Keratinocyte (primary cell): ENCODE results near the gene PIEZO1. TPM values are rescaled to one million over a fixed set of nuclear protein-coding genes. Genes with fewer than 3 reads are reported as not detected.

Experiments used
- DNase-seq: peaks from one replicate; pipeline ENCODE4 v3.0.0-alpha.2; 2011; ENCODE audit warnings: low read depth, missing footprints, low spot score
- FAIRE-seq: peaks from 2 replicates; lab custom pipeline; 2011; peaks lifted over from hg19 to GRCh38; lab: Jason Lieb, UNC
- H2AFZ ChIP-seq: 2 replicates; pipeline ENCODE4 v1.6.0; 2012; ENCODE audit warnings: low read length, control low read depth, inconsistent platforms; ENCODE audit not compliant: control insufficient read depth
- H3K27ac ChIP-seq: 2 replicates; pipeline ENCODE4 v1.5.1; 2011; ENCODE audit warnings: low read length; ENCODE audit not compliant: control insufficient read depth, insufficient read depth
- H3K27me3 ChIP-seq: 3 replicates; pipeline ENCODE4 v1.6.0; 2011; ENCODE audit warnings: low read length; ENCODE audit not compliant: control insufficient read depth, insufficient read depth; ENCODE audit errors: extremely low read depth
- H3K36me3 ChIP-seq, 2 experiments: 2 replicates in 1 of 2; 3 replicates in 1 of 2; pipeline ENCODE4 v1.5.1; 2011; ENCODE audit warnings: low read length in 2 of 2, mild to moderate bottlenecking in 1 of 2; ENCODE audit not compliant: control insufficient read depth in 2 of 2, insufficient read depth in 2 of 2; ENCODE audit errors: extremely low read depth in 1 of 2
- H3K4me1 ChIP-seq: 3 replicates; pipeline ENCODE4 v1.5.1; 2011; ENCODE audit warnings: low read length; ENCODE audit not compliant: control insufficient read depth, insufficient read depth; ENCODE audit errors: extremely low read depth
- H3K4me2 ChIP-seq: 3 replicates; pipeline ENCODE4 v1.6.0; 2011; ENCODE audit warnings: low read depth, low read length; ENCODE audit not compliant: control insufficient read depth, insufficient read depth; ENCODE audit errors: extremely low read depth
- H3K4me3 ChIP-seq, 3 experiments: fragments of 200-600 bp in 1 of 3; sonication (generic) in 1 of 3; 2 replicates in 2 of 3; 3 replicates in 1 of 3; pipeline ENCODE4 v1.5.1; 2011 to 2016; ENCODE audit warnings: low read length in 3 of 3, mild to moderate bottlenecking in 3 of 3, control low read depth in 2 of 3, inconsistent platforms in 1 of 3, low read depth in 1 of 3, mixed read lengths in 1 of 3, mixed run types in 1 of 3, moderate library complexity in 1 of 3; ENCODE audit not compliant: control insufficient read depth in 2 of 3, insufficient read depth in 2 of 3; ENCODE audit errors: extremely low read depth in 1 of 3
- H3K79me2 ChIP-seq: 2 replicates; pipeline ENCODE4 v1.6.0; 2012; ENCODE audit warnings: low read length; ENCODE audit not compliant: control insufficient read depth, insufficient read depth
- H3K9ac ChIP-seq: 3 replicates; pipeline ENCODE4 v1.6.0; 2011; ENCODE audit warnings: low read length; ENCODE audit not compliant: control insufficient read depth, insufficient read depth; ENCODE audit errors: extremely low read depth
- H3K9me1 ChIP-seq: 3 replicates; pipeline ENCODE4 v1.6.0; 2011; ENCODE audit warnings: low read length; ENCODE audit not compliant: control insufficient read depth, insufficient read depth; ENCODE audit errors: extremely low read depth
- H3K9me3 ChIP-seq: 2 replicates; pipeline ENCODE4 v1.5.1; 2012; ENCODE audit warnings: low read depth, low read length; ENCODE audit not compliant: control insufficient read depth
- H4K20me1 ChIP-seq: 3 replicates; pipeline ENCODE4 v1.6.0; 2011; ENCODE audit warnings: low read length; ENCODE audit not compliant: control insufficient read depth, insufficient read depth; ENCODE audit errors: extremely low read depth
- CTCF ChIP-seq, 3 experiments: IDR thresholded peaks in 1 of 3; conservative IDR thresholded peaks in 1 of 3; optimal IDR thresholded peaks in 1 of 3; 2 replicates in 2 of 3; 3 replicates in 1 of 3; pipeline versions ENCODE3 to v1.5.1; 2011; ENCODE audit warnings: low read length in 3 of 3, mild to moderate bottlenecking in 3 of 3, moderate library complexity in 2 of 3, control low read depth in 1 of 3, inconsistent platforms in 1 of 3; ENCODE audit not compliant: insufficient read depth in 2 of 3; ENCODE audit errors: extremely low read depth in 1 of 3
- EZH2 ChIP-seq: IDR thresholded peaks from one replicate; pipeline ENCODE4 v1.6.1; 2012; ENCODE audit warnings: inconsistent platforms, mild to moderate bottlenecking, low read length, moderate library complexity
- dilution Hi-C: fragments of 300-500 bp; cut with MboI; formaldehyde crosslinking; loops from one replicate; pipeline ENCODE4 v1.7.0; 2020; ENCODE audit warnings: low sequenced_read_pairs; ENCODE audit not compliant: extremely low pct_ligation_motif_present
- polyA plus RNA-seq, 5 experiments: library from polyadenylated mRNA; depleted of rRNA in 3 of 5; stranded (reverse) in 3 of 5; stranded (forward) in 1 of 5; unstranded in 1 of 5; fragments of >200 nt; gene quantifications; 1 replicate in 1 of 5; 2 replicates in 3 of 5; 3 replicates in 1 of 5; pipeline versions ENCODE4 v1.2.1 to v1.2.3, GENCODE V29; 2011 to 2012; ENCODE audit warnings: missing spikeins in 2 of 5, low read depth in 1 of 5, low replicate concordance in 1 of 5

Gene PIEZO1
- polyA plus RNA-seq, 1 donor (not counting 4 experiments of a cell fraction or from before 2014, with no cell fraction given) = 62.8 TPM

- TF ChIP-seq CTCF (optimal IDR thresholded peaks at IDR 0.05 in 1 of 3, IDR thresholded peaks at IDR 0.05 in 1 of 3, conservative IDR thresholded peaks at IDR 0.05 in 1 of 3; ENCODE audit: extremely low read depth in 1 of 3, insufficient read depth in 2 of 3, low read length in 3 of 3) (no peak), EZH2 (no peak)
- H3K4me1 ChIP-seq = no peaks in the 10 kb centered on the region
- H3K4me3 ChIP-seq = no peak overlapping the region
- dilution Hi-C loops = no loop called here
- DNase-seq (no peak), FAIRE-seq (no peak)
- H3K79me2 ChIP-seq = no peaks in the 10 kb centered on the region
- H3K9ac ChIP-seq = no peak overlapping the region
- no peaks in the 10 kb centered on the region for H3K36me3 ChIP-seq
- H3K27ac ChIP-seq = no peak overlapping the region
- no peak overlapping the region for H2AFZ ChIP-seq
- no peaks in the 10 kb centered on the region for H3K9me3 ChIP-seq
- H3K27me3 ChIP-seq = peaks cover 25% of the 10 kb centered on the region
- no peaks in the 10 kb centered on the region for H4K20me1 ChIP-seq
- no peaks in the 10 kb centered on the region for H3K9me1 ChIP-seq
- H3K4me2 ChIP-seq = no peak overlapping the region
Measured at GRCh38 chr16:88793251-88793954, 8.4 kb upstream of the PIEZO1 start.

DNA sequence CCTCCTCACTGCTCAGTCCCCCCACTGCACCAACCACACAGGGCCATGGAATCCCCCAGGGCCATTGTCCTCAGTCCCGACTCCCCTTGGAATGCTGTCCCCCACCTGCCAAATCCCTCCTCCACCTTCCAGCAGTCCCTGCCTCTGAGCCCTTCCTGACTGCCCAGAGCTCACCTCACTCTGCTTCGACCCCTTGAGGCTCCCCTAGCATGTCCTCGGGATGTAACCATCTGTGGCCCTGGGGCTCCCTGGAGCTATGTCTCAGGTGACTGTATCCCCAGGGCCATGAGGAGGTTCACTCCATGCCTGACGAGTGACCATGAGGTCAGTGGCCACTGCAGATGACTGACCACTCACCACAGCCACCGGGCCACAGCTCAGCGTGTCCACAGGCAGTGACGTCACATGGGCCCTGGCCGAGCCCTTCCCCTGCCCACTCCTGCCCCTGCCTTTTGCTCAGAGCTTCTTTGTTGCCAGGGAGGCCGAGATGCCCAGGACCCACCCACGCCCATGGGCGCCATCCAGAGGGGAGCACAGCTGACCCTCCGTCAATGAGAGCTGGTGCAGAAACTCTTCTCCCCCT, 7.7 kb upstream of the PIEZO1 start:
- peaks cover 25% of the 10 kb centered on the region for H3K27me3 ChIP-seq
- no peaks in the 10 kb centered on the region for H3K9me1 ChIP-seq
- no peak overlapping the region for H3K4me2 ChIP-seq
- no peak overlapping the region for H3K9ac ChIP-seq
- TF ChIP-seq CTCF (optimal IDR thresholded peaks at IDR 0.05 in 1 of 3, IDR thresholded peaks at IDR 0.05 in 1 of 3, conservative IDR thresholded peaks at IDR 0.05 in 1 of 3; ENCODE audit: extremely low read depth in 1 of 3, insufficient read depth in 2 of 3, low read length in 3 of 3) (no peak), EZH2 (no peak)
- no peak overlapping the region for H3K4me3 ChIP-seq
- no peaks in the 10 kb centered on the region for H3K36me3 ChIP-seq
- H3K79me2 ChIP-seq = no peaks in the 10 kb centered on the region
- dilution Hi-C loops = no loop called here
- DNase-seq (no peak), FAIRE-seq (no peak)
- no peak overlapping the region for H3K27ac ChIP-seq
- no peaks in the 10 kb centered on the region for H4K20me1 ChIP-seq
- H3K4me1 ChIP-seq = no peaks in the 10 kb centered on the region
- no peaks in the 10 kb centered on the region for H3K9me3 ChIP-seq
- no peak overlapping the region for H2AFZ ChIP-seq
